NCI-H774 (cell line): ENCODE results near the gene TCF7L1.

ENCODE experiments used
- DNase-seq: peaks from one replicate; lab custom pipeline; 2025; lab: John Stamatoyannopoulos, UW

The TCF7L1 gene

GRCh38 chr2:85164145-85164569, 31.0 kb downstream of the TCF7L1 start:
- no peak for DNase-seq

- DNase-seq, result no peak
Observed at GRCh38 chr2:85165088-85165690, 32.0 kb downstream of the TCF7L1 start.

GRCh38 chr2:85166021-85166420, 32.8 kb downstream of the TCF7L1 start:
- DNase-seq, result no peak

- no peak for DNase-seq
Observed at GRCh38 chr2:85167479-85167878, 34.3 kb downstream of the TCF7L1 start.

- DNase-seq, result no peak
Observed at GRCh38 chr2:85168942-85169341, 35.8 kb downstream of the TCF7L1 start.

GRCh38 chr2:85169581-85169980, 36.4 kb downstream of the TCF7L1 start:
- DNase-seq, result no peak

GRCh38 chr2:85170938-85171475, 37.8 kb downstream of the TCF7L1 start:
- DNase-seq, result no peak

GRCh38 chr2:85171916-85172315, 38.7 kb downstream of the TCF7L1 start:
- DNase-seq, result no peak

GRCh38 chr2:85173909-85174308, 40.7 kb downstream of the TCF7L1 start:
- DNase-seq, result no peak

GRCh38 chr2:85174943-85175342, 41.8 kb downstream of the TCF7L1 start:
- no peak for DNase-seq

GRCh38 chr2:85175369-85176299, 42.4 kb downstream of the TCF7L1 start:
- no peak for DNase-seq

- no peak for DNase-seq
Observed at GRCh38 chr2:85177031-85177824, 44.0 kb downstream of the TCF7L1 start.

GRCh38 chr2:85178154-85178553, 45.0 kb downstream of the TCF7L1 start:
- no peak for DNase-seq

GRCh38 chr2:85178980-85179411, 45.8 kb downstream of the TCF7L1 start:
- no peak for DNase-seq

GRCh38 chr2:85179541-85179940, 46.3 kb downstream of the TCF7L1 start:
- no peak for DNase-seq

GRCh38 chr2:85180322-85181133, 47.3 kb downstream of the TCF7L1 start:
- no peak for DNase-seq

- DNase-seq, result no peak
Observed at GRCh38 chr2:85181134-85181631, 48.0 kb downstream of the TCF7L1 start.

- DNase-seq, result no peak
Observed at GRCh38 chr2:85181844-85182456, 48.8 kb downstream of the TCF7L1 start.

GRCh38 chr2:85183076-85183475, 49.9 kb downstream of the TCF7L1 start:
- no peak for DNase-seq

GRCh38 chr2:85183479-85183878, 50.3 kb downstream of the TCF7L1 start:
- no peak for DNase-seq

- no peak for DNase-seq
Observed at GRCh38 chr2:85184231-85184630, 51.0 kb downstream of the TCF7L1 start.
